H9 (cell line): ENCODE measurements around the gene RIIAD1. TPM values are rescaled to one million over a fixed set of nuclear protein-coding genes. Genes with fewer than 3 reads are reported as not detected.

Source experiments
- DNase-seq: peaks from one replicate; pipeline ENCODE4 v3.0.0-alpha.2; 2017
- H2AFZ ChIP-seq: one replicate; pipeline ENCODE4 v1.6.1; 2013; ENCODE audit warnings: mild to moderate bottlenecking, low read length, control low read depth, moderate library complexity
- H2AK5ac ChIP-seq: 2 replicates; pipeline ENCODE4 v1.6.1; 2013; ENCODE audit warnings: low read length, control low read depth, mixed read lengths; ENCODE audit not compliant: insufficient read length
- H2BK120ac ChIP-seq: one replicate; pipeline ENCODE4 v1.6.1; 2013; ENCODE audit warnings: low read depth, mild to moderate bottlenecking, low read length, control low read depth, inconsistent platforms; ENCODE audit not compliant: poor library complexity, severe bottlenecking
- H2BK12ac ChIP-seq: 2 replicates; pipeline ENCODE4 v1.6.1; 2013; ENCODE audit warnings: low read length, control low read depth, mixed read lengths, low read depth; ENCODE audit not compliant: insufficient read length
- H2BK15ac ChIP-seq: 2 replicates; pipeline ENCODE4 v1.6.1; 2013; ENCODE audit warnings: low read depth, low read length, control low read depth
- H2BK20ac ChIP-seq: one replicate; pipeline ENCODE4 v1.6.1; 2013; ENCODE audit warnings: low read depth, mild to moderate bottlenecking, low read length, control low read depth, inconsistent platforms; ENCODE audit not compliant: poor library complexity, severe bottlenecking
- H2BK5ac ChIP-seq: 2 replicates; pipeline ENCODE4 v1.6.1; 2013; ENCODE audit warnings: low read length, control low read depth, mixed read lengths; ENCODE audit not compliant: insufficient read length
- H3K14ac ChIP-seq: 2 replicates; pipeline ENCODE4 v1.6.1; 2013; ENCODE audit warnings: low read length, control low read depth; ENCODE audit not compliant: insufficient read depth
- H3K18ac ChIP-seq: 2 replicates; pipeline ENCODE4 v1.6.1; 2013; ENCODE audit warnings: low read depth, mild to moderate bottlenecking, mixed read lengths, low read length, control low read depth; ENCODE audit not compliant: insufficient read length
- H3K23ac ChIP-seq: 2 replicates; pipeline ENCODE4 v1.6.1; 2013; ENCODE audit warnings: low read length, control low read depth, mixed read lengths, low read depth; ENCODE audit not compliant: insufficient read length
- H3K23me2 ChIP-seq: 2 replicates; pipeline ENCODE4 v1.6.1; 2013; ENCODE audit warnings: low read depth, mild to moderate bottlenecking, mixed read lengths, low read length, control low read depth; ENCODE audit not compliant: insufficient read length, poor library complexity, severe bottlenecking
- H3K27ac ChIP-seq: 2 replicates; pipeline ENCODE4 v1.5.1; 2013; ENCODE audit warnings: low read length, control low read depth, mixed read lengths, low read depth; ENCODE audit not compliant: insufficient read length
- H3K27me3 ChIP-seq: 2 replicates; pipeline ENCODE4 v1.6.1; 2013; ENCODE audit warnings: low read length, control low read depth, inconsistent platforms; ENCODE audit not compliant: insufficient read depth
- H3K4ac ChIP-seq: 2 replicates; pipeline ENCODE4 v1.6.1; 2013; ENCODE audit warnings: low read depth, mild to moderate bottlenecking, control low read depth, inconsistent platforms, low read length, moderate library complexity
- H3K4me1 ChIP-seq: 2 replicates; pipeline ENCODE4 v1.6.1; 2013; ENCODE audit warnings: low read length, control low read depth, inconsistent platforms; ENCODE audit not compliant: insufficient read depth
- H3K4me2 ChIP-seq: 2 replicates; pipeline ENCODE4 v1.6.1; 2013; ENCODE audit warnings: low read length, control low read depth, mixed read lengths; ENCODE audit not compliant: insufficient read length, insufficient read depth
- H3K56ac ChIP-seq: 2 replicates; pipeline ENCODE4 v1.6.1; 2013; ENCODE audit warnings: low read depth, mild to moderate bottlenecking, mixed read lengths, low read length, control low read depth; ENCODE audit not compliant: insufficient read length
- H3K79me1 ChIP-seq: 2 replicates; pipeline ENCODE4 v1.6.1; 2013; ENCODE audit warnings: low read depth, mild to moderate bottlenecking, moderate library complexity, low read length, control low read depth, inconsistent platforms; ENCODE audit not compliant: insufficient read depth, poor library complexity, severe bottlenecking
- H3K79me2 ChIP-seq: 2 replicates; pipeline ENCODE4 v1.6.1; 2013; ENCODE audit warnings: low read length, control low read depth, inconsistent platforms; ENCODE audit not compliant: insufficient read depth
- H3K9ac ChIP-seq: 2 replicates; pipeline ENCODE4 v1.6.1; 2013; ENCODE audit warnings: low read length, control low read depth, mixed read lengths; ENCODE audit not compliant: insufficient read length; ENCODE audit errors: extremely low read depth
- H3K9me3 ChIP-seq: one replicate; pipeline ENCODE4 v1.6.1; 2013; ENCODE audit warnings: low read depth, low read length, inconsistent platforms; ENCODE audit not compliant: control insufficient read depth
- H3T11ph ChIP-seq: one replicate; pipeline ENCODE4 v1.6.1; 2013; ENCODE audit warnings: mild to moderate bottlenecking, low read length, control low read depth, inconsistent platforms
- H4K20me1 ChIP-seq: one replicate; pipeline ENCODE4 v1.6.1; 2013; ENCODE audit not compliant: control insufficient read depth, insufficient read length, insufficient read depth
- H4K5ac ChIP-seq: 2 replicates; pipeline ENCODE4 v1.6.1; 2013; ENCODE audit warnings: low read depth, mild to moderate bottlenecking, mixed read lengths, low read length, control low read depth; ENCODE audit not compliant: insufficient read length
- H4K8ac ChIP-seq: replicated peaks from 2 replicates; pipeline ENCODE4 v1.6.1; 2013; ENCODE audit warnings: low read length, control low read depth, mixed read lengths, low read depth; ENCODE audit not compliant: insufficient read length
- H4K91ac ChIP-seq: 2 replicates; pipeline ENCODE4 v1.6.1; 2013; ENCODE audit warnings: low read depth, mild to moderate bottlenecking, moderate library complexity, mixed read lengths, low read length, control low read depth; ENCODE audit not compliant: insufficient read length
- H3K27ac Mint-ChIP-seq, 3 experiments: 2 replicates in 2 of 3; 3 replicates in 1 of 3; pipeline ENCODE4 v1.8.0; 2020 to 2021; ENCODE audit warnings: mixed read lengths in 3 of 3, mild to moderate bottlenecking in 1 of 3, moderate library complexity in 1 of 3
- H3K27me3 Mint-ChIP-seq: 2 replicates; pipeline ENCODE4 v1.8.0; 2021; ENCODE audit warnings: low read depth, mild to moderate bottlenecking, moderate library complexity, mixed read lengths
- H3K36me3 Mint-ChIP-seq, 3 experiments: 2 replicates in 2 of 3; 3 replicates in 1 of 3; pipeline ENCODE4 v1.8.0; 2020 to 2021; ENCODE audit warnings: low read depth in 3 of 3, mixed read lengths in 3 of 3; ENCODE audit not compliant: insufficient read depth in 1 of 3
- H3K4me1 Mint-ChIP-seq, 2 experiments: 2 replicates each; pipeline ENCODE4 v1.8.0; 2020; ENCODE audit warnings: mixed read lengths in 2 of 2
- H3K4me3 Mint-ChIP-seq, 2 experiments: 2 replicates in 1 of 2; 3 replicates in 1 of 2; pipeline ENCODE4 v1.8.0; 2020 to 2021; ENCODE audit warnings: mild to moderate bottlenecking in 2 of 2, mixed read lengths in 2 of 2, moderate library complexity in 1 of 2
- H3K9me3 Mint-ChIP-seq, 2 experiments: 2 replicates in 1 of 2; 3 replicates in 1 of 2; pipeline ENCODE4 v1.8.0; 2020; ENCODE audit warnings: mild to moderate bottlenecking in 2 of 2, mixed read lengths in 2 of 2, moderate library complexity in 1 of 2
- WGBS: extraction: QIAGEN DNeasy Blood & Tissue Kit; methylation state at CpG from one replicate; pipeline ENCODE4 v1.1.7; 2013; ENCODE audit warnings: missing lambda C conversion rate, low lambda C conversion rate, mixed read lengths; ENCODE audit not compliant: insufficient read length; ENCODE audit errors: extremely low coverage; 5-methylcytosine and 5-hydroxymethylcytosine counted together
- total RNA-seq: library from RNA; stranded (reverse); gene quantifications from 2 replicates; pipeline ENCODE4 v1.2.1, GENCODE V29; 2021
- TF ChIP-seq, protein P1 (sequence below): fragments of 200-600 bp; sonication (generic); conservative IDR thresholded peaks from 3 replicates; pipeline ENCODE4 v1.8.0; 2021; ENCODE audit warnings: antibody characterized with exemption, mild to moderate bottlenecking

RIIAD1 gene
- total RNA-seq, 1 experiment from 2014 or later: 1.4 TPM

DNA sequence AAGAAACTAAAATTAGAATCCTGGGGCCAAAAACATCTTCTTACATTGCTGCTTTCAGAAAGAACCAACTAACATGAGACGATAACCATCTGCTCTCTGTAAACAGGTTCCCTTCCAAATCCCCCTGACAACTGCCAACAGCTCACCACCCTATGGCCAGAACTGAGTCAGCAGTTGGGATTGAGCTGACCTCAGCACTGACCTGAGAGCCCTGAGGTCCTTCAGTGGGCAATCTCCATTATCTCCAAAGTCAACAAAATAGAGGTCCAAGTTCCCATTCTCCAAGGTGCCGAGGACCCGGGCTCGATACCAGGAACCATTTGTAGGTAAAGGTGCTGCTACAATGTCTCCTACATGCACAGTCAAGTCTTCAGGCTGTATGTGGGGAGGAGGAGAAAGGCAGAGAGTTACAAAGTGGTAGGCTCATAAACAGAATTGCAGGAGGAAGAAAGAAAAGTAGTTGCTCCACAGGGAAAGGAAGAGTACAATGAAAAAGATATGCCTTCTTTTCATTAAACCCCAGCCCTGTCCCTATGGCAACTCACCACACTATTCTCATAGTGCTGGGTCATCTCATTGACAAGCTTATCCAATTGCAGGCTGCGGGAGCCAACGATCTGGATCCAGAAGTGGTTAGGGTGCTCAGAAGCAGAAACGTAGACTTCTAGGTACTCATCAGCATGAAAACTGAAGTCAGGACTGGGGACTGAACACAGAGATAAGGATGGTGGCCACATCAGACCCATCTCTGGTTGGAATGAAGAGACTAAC is 54.8 kb downstream of the RIIAD1 start:
- Histone ChIP-seq H2AFZ (no peak overlapping the region), H4K5ac (no peak overlapping the region), H2AK5ac (no peak overlapping the region), H3K79me1 (no peaks in the 10 kb centered on the region), H3K27ac (no peak overlapping the region), H3K27me3 (no peaks in the 10 kb centered on the region), H3T11ph (no peak overlapping the region), H4K20me1 (no peaks in the 10 kb centered on the region), H2BK12ac (no peak overlapping the region), H2BK15ac (no peak overlapping the region), H3K18ac (no peak overlapping the region), H3K9ac (no peak overlapping the region), H2BK5ac (no peak overlapping the region), H3K4ac (no peak overlapping the region), H3K23me2 (no peaks in the 10 kb centered on the region), H3K9me3 (no peaks in the 10 kb centered on the region), H3K56ac (no peak overlapping the region), H2BK120ac (no peak overlapping the region), H3K4me1 (no peaks in the 10 kb centered on the region), H4K8ac (no peak overlapping the region), H3K23ac (no peak overlapping the region), H3K14ac (no peak overlapping the region), H3K4me2 (no peak overlapping the region), H4K91ac (no peak overlapping the region), H2BK20ac (no peak overlapping the region), H3K79me2 (no peaks in the 10 kb centered on the region)
- no peaks in the 10 kb centered on the region for H3K9me3 Mint-ChIP-seq
- WGBS: no CpG with 5 or more reads among the region's 7 CpGs
- peaks cover 6 to 52% (median 31%) of the 10 kb centered on the region in 3 experiments; a peak in 6 of 7 replicates for H3K36me3 Mint-ChIP-seq
- H3K27ac Mint-ChIP-seq: no peak overlapping the region; a peak in 1 of 7 replicates
- H3K27me3 Mint-ChIP-seq: no peaks in the 10 kb centered on the region
- peak overlapping the region in 1 of 2 experiments; percentile 11; a peak in 1 of 5 replicates for H3K4me3 Mint-ChIP-seq
- no peaks in the 10 kb centered on the region for H3K4me1 Mint-ChIP-seq
- DNase-seq: no peak
- TF ChIP-seq, protein P1, sequence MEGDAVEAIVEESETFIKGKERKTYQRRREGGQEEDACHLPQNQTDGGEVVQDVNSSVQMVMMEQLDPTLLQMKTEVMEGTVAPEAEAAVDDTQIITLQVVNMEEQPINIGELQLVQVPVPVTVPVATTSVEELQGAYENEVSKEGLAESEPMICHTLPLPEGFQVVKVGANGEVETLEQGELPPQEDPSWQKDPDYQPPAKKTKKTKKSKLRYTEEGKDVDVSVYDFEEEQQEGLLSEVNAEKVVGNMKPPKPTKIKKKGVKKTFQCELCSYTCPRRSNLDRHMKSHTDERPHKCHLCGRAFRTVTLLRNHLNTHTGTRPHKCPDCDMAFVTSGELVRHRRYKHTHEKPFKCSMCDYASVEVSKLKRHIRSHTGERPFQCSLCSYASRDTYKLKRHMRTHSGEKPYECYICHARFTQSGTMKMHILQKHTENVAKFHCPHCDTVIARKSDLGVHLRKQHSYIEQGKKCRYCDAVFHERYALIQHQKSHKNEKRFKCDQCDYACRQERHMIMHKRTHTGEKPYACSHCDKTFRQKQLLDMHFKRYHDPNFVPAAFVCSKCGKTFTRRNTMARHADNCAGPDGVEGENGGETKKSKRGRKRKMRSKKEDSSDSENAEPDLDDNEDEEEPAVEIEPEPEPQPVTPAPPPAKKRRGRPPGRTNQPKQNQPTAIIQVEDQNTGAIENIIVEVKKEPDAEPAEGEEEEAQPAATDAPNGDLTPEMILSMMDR: no peak
